SK-N-SH (cell line): ENCODE data around the gene CELF2. TPM values are rescaled to one million over a fixed set of nuclear protein-coding genes. Genes with fewer than 3 reads are reported as not detected.

Experiments used
- CTCF ChIA-PET: fragments of 300-600, 350-600 bp; formaldehyde crosslinking; extraction: SDS; loops from one replicate; lab custom pipeline; 2021; lab: Yijun Ruan, JAX
- POLR2A ChIA-PET: fragments of 350-600 bp; sonication (Branson Sonifier 250); formaldehyde crosslinking; extraction: SDS; loops from one replicate; lab custom pipeline; 2020; ENCODE audit warnings: antibody characterized with exemption, inconsistent platforms; lab: Yijun Ruan, JAX
- DNase-seq: peaks from one replicate; pipeline ENCODE4 v3.0.0; 2012
- H2AFZ ChIP-seq: fragments of 200-600 bp; sonication (generic); 2 replicates; pipeline ENCODE4 v1.8.1; 2016; ENCODE audit warnings: antibody characterized with exemption, mild to moderate bottlenecking, low read depth
- H3F3A ChIP-seq: fragments of 200-600 bp; sonication (generic); replicated peaks from 2 replicates; pipeline ENCODE3; 2016; ENCODE audit warnings: antibody characterized with exemption, mild to moderate bottlenecking; ENCODE audit not compliant: insufficient read depth
- H3K27ac ChIP-seq, 2 experiments: fragments of 200-500 bp in 1 of 2; fragments of 200-600 bp in 1 of 2; sonication (Bioruptor generic) in 1 of 2; sonication (generic), shearing (Covaris generic) in 1 of 2; 2 replicates each; pipeline versions ENCODE4 v1.5.1 to v1.6.1; 2014 to 2016; ENCODE audit warnings: low read depth in 2 of 2, inconsistent platforms in 1 of 2, low read length in 1 of 2, mild to moderate bottlenecking in 1 of 2, mixed read lengths in 1 of 2
- H3K27me3 ChIP-seq: fragments of 200-600 bp; sonication (generic), shearing (Covaris generic); 2 replicates; pipeline ENCODE4 v1.6.1; 2016; ENCODE audit warnings: mixed run types; ENCODE audit not compliant: insufficient read depth
- H3K36me3 ChIP-seq, 2 experiments: fragments of 200-500 bp in 1 of 2; fragments of 200-600 bp in 1 of 2; sonication (Bioruptor generic) in 1 of 2; sonication (generic) in 1 of 2; replicated peaks in 1 of 2; 2 replicates each; pipeline versions ENCODE3 to v1.5.1; 2014 to 2016; ENCODE audit warnings: low read length in 1 of 2, mild to moderate bottlenecking in 1 of 2; ENCODE audit not compliant: insufficient read depth in 2 of 2, control insufficient read depth in 1 of 2
- H3K4me1 ChIP-seq, 2 experiments: fragments of 200-500 bp in 1 of 2; fragments of 200-600 bp in 1 of 2; sonication (Bioruptor generic) in 1 of 2; sonication (generic), shearing (Covaris generic) in 1 of 2; 2 replicates each; pipeline versions ENCODE4 v1.5.1 to v1.6.1; 2014 to 2016; ENCODE audit warnings: low read depth in 1 of 2, low read length in 1 of 2, mixed run types in 1 of 2; ENCODE audit not compliant: insufficient read depth in 2 of 2, control insufficient read depth in 1 of 2
- H3K4me2 ChIP-seq: fragments of 200-600 bp; sonication (generic), shearing (Covaris generic); 2 replicates; pipeline ENCODE4 v1.6.1; 2017; ENCODE audit warnings: mixed run types
- H3K4me3 ChIP-seq, 2 experiments: fragments of 200-500 bp in 1 of 2; fragments of 200-600 bp in 1 of 2; sonication (Bioruptor generic) in 1 of 2; sonication (generic), shearing (Covaris generic) in 1 of 2; 2 replicates each; pipeline versions ENCODE4 v1.5.1 to v1.8.1; 2014 to 2016; ENCODE audit warnings: low read depth in 2 of 2, inconsistent platforms in 1 of 2, low read length in 1 of 2, mild to moderate bottlenecking in 1 of 2, mixed read lengths in 1 of 2, moderate library complexity in 1 of 2
- H3K79me2 ChIP-seq: fragments of 200-600 bp; sonication (generic); 2 replicates; pipeline ENCODE4 v1.8.1; 2017; ENCODE audit warnings: mild to moderate bottlenecking; ENCODE audit not compliant: insufficient read depth
- H3K9ac ChIP-seq: fragments of 200-600 bp; sonication (generic); 2 replicates; pipeline ENCODE4 v1.6.1; 2017; ENCODE audit warnings: mixed run types
- H3K9me2 ChIP-seq: fragments of 200-600 bp; sonication (generic); 2 replicates; pipeline ENCODE4 v1.6.1; 2017; ENCODE audit warnings: mixed run types
- H3K9me3 ChIP-seq: fragments of 200-600 bp; sonication (generic); 2 replicates; pipeline ENCODE4 v1.6.1; 2017; ENCODE audit warnings: mixed run types, mild to moderate bottlenecking, moderate library complexity
- H4K20me1 ChIP-seq: fragments of 200-600 bp; sonication (generic); 2 replicates; pipeline ENCODE4 v1.6.1; 2017; ENCODE audit warnings: mild to moderate bottlenecking, mixed run types; ENCODE audit not compliant: insufficient read depth
- CHD2 ChIP-seq: fragments of 150-350 bp; IDR thresholded peaks from 2 replicates; pipeline ENCODE4 v1.6.1; 2018; ENCODE audit warnings: low read length; ENCODE audit not compliant: partially characterized antibody
- EZH2phosphoT487 ChIP-seq: fragments of 200-600 bp; sonication (generic); IDR thresholded peaks from 2 replicates; pipeline ENCODE4 v1.6.1; 2017; ENCODE audit warnings: low read depth, mixed run types, mild to moderate bottlenecking, antibody characterized with exemption, moderate library complexity, borderline replicate concordance
- FOSL2 ChIP-seq: IDR thresholded peaks from 2 replicates; pipeline ENCODE4 v1.4.0; 2012; ENCODE audit warnings: low read depth, mild to moderate bottlenecking, moderate library complexity, borderline replicate concordance
- FOXM1 ChIP-seq: IDR thresholded peaks from 2 replicates; pipeline ENCODE4 v1.4.0; 2012; ENCODE audit warnings: low read depth, mild to moderate bottlenecking
- GATA2 ChIP-seq: sonication (generic); formaldehyde crosslinking; IDR thresholded peaks from 2 replicates; pipeline ENCODE4 v1.5.0; 2020; ENCODE audit warnings: mild to moderate bottlenecking, missing genetic modification reagents
- MXI1 ChIP-seq: IDR thresholded peaks from 2 replicates; pipeline ENCODE4 v1.6.1; 2012; ENCODE audit warnings: mild to moderate bottlenecking, low read depth, low read length, improper control_type of control experiment
- NFIC ChIP-seq: IDR thresholded peaks from 2 replicates; pipeline ENCODE4 v1.4.0; 2012; ENCODE audit warnings: borderline replicate concordance
- POLR2AphosphoS5 ChIP-seq: IDR thresholded peaks from 2 replicates; pipeline ENCODE4 v1.6.1; 2012; ENCODE audit warnings: low read depth, low read length
- RCOR1 ChIP-seq: fragments of 150-350 bp; IDR thresholded peaks from 2 replicates; pipeline ENCODE4 v1.6.1; 2017; ENCODE audit warnings: antibody characterized with exemption, low read length
- RFX5 ChIP-seq: IDR thresholded peaks from 2 replicates; pipeline ENCODE4 v1.6.1; 2012; ENCODE audit warnings: mild to moderate bottlenecking, improper control_type of control experiment, low read length
- SMC3 ChIP-seq: IDR thresholded peaks from 2 replicates; pipeline ENCODE4 v1.6.1; 2012; ENCODE audit warnings: low read depth, low read length, improper control_type of control experiment
- TEAD4 ChIP-seq: IDR thresholded peaks from 2 replicates; pipeline ENCODE4 v1.4.0; 2012; ENCODE audit warnings: mild to moderate bottlenecking, borderline replicate concordance; ENCODE audit not compliant: insufficient read depth
- WGBS: methylation state at CpG from one replicate; pipeline ENCODE4 v1.1.6; 2017; ENCODE audit warnings: low lambda C conversion rate; 5-methylcytosine and 5-hydroxymethylcytosine counted together
- polyA plus RNA-seq, 3 experiments: library from polyadenylated mRNA; depleted of rRNA; stranded (reverse); fragments of >200 nt; gene quantifications; 2 replicates each; pipeline ENCODE4 v1.2.3, GENCODE V29; 2012
- TF ChIP-seq, protein P1 (sequence below): IDR thresholded peaks from 2 replicates; pipeline ENCODE4 v1.4.0; 2012; ENCODE audit warnings: low read depth, borderline replicate concordance
- TF ChIP-seq, protein P2 (sequence below): IDR thresholded peaks from 2 replicates; pipeline ENCODE4 v1.4.0; 2012; ENCODE audit warnings: low read depth, borderline replicate concordance
- TF ChIP-seq, protein P3 (sequence below): fragments of 150-350 bp; IDR thresholded peaks from 2 replicates; pipeline ENCODE4 v1.6.1; 2017; ENCODE audit warnings: antibody characterized with exemption, low read length, low read depth, borderline replicate concordance
- TF ChIP-seq, protein P4 (sequence below): fragments of 200-600 bp; sonication (generic); IDR thresholded peaks from 2 replicates; pipeline ENCODE4 v1.6.1; 2017; ENCODE audit warnings: antibody characterized with exemption, mild to moderate bottlenecking, moderate library complexity
- TF ChIP-seq, protein P5 (sequence below): IDR thresholded peaks from 2 replicates; pipeline ENCODE4; 2012
- TF ChIP-seq, protein P6 (sequence below): IDR thresholded peaks from 2 replicates; pipeline ENCODE4 v1.4.0; 2012; ENCODE audit warnings: low read depth

The CELF2 gene
- polyA plus RNA-seq, 1 of the 3 experiments (the other 2 are of a cell fraction): 0.03 TPM

DNA sequence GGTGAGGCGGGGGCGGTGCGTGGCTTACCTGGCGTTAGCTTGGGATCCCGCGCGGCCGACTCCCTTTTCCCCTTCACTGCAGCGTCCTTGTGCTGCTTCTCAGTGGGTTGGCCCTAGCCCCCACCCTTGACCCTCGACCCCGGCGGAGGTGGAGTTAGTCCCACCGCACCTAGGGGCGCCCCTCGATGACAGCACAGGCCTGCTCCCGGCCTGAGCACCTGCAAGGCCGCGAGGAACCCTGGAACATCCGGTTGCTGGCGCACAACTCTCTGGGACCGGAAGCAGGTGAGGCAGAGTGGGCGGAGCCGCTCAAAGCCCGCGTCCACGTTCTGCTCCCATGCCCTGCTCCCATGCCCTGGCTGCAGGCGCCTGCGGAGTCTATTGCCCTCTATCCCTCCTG is 326.9 kb downstream of the CELF2 start:
- no peaks in the 10 kb centered on the region for H3K79me2 ChIP-seq
- no peaks in the 10 kb centered on the region for H3K36me3 ChIP-seq
- no peaks in the 10 kb centered on the region for H3K4me1 ChIP-seq
- DNase-seq: no peak
- no peak overlapping the region for H3K4me3 ChIP-seq
- no peak overlapping the region for H3K4me2 ChIP-seq
- H3K9me2 ChIP-seq: no peaks in the 10 kb centered on the region
- 81% methylated on average over 21 of the region's 28 CpGs for WGBS
- H3K27me3 ChIP-seq: no peaks in the 10 kb centered on the region
- TF ChIP-seq, protein P1, sequence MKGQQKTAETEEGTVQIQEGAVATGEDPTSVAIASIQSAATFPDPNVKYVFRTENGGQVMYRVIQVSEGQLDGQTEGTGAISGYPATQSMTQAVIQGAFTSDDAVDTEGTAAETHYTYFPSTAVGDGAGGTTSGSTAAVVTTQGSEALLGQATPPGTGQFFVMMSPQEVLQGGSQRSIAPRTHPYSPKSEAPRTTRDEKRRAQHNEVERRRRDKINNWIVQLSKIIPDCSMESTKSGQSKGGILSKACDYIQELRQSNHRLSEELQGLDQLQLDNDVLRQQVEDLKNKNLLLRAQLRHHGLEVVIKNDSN: no peak
- TF ChIP-seq FOSL2: no peak
- TF ChIP-seq NFIC: no peak
- TF ChIP-seq, protein P2, sequence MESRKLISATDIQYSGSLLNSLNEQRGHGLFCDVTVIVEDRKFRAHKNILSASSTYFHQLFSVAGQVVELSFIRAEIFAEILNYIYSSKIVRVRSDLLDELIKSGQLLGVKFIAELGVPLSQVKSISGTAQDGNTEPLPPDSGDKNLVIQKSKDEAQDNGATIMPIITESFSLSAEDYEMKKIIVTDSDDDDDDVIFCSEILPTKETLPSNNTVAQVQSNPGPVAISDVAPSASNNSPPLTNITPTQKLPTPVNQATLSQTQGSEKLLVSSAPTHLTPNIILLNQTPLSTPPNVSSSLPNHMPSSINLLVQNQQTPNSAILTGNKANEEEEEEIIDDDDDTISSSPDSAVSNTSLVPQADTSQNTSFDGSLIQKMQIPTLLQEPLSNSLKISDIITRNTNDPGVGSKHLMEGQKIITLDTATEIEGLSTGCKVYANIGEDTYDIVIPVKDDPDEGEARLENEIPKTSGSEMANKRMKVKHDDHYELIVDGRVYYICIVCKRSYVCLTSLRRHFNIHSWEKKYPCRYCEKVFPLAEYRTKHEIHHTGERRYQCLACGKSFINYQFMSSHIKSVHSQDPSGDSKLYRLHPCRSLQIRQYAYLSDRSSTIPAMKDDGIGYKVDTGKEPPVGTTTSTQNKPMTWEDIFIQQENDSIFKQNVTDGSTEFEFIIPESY: no peak
- TF ChIP-seq, protein P3, sequence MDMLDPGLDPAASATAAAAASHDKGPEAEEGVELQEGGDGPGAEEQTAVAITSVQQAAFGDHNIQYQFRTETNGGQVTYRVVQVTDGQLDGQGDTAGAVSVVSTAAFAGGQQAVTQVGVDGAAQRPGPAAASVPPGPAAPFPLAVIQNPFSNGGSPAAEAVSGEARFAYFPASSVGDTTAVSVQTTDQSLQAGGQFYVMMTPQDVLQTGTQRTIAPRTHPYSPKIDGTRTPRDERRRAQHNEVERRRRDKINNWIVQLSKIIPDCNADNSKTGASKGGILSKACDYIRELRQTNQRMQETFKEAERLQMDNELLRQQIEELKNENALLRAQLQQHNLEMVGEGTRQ: no peak
- TF ChIP-seq, protein P4, sequence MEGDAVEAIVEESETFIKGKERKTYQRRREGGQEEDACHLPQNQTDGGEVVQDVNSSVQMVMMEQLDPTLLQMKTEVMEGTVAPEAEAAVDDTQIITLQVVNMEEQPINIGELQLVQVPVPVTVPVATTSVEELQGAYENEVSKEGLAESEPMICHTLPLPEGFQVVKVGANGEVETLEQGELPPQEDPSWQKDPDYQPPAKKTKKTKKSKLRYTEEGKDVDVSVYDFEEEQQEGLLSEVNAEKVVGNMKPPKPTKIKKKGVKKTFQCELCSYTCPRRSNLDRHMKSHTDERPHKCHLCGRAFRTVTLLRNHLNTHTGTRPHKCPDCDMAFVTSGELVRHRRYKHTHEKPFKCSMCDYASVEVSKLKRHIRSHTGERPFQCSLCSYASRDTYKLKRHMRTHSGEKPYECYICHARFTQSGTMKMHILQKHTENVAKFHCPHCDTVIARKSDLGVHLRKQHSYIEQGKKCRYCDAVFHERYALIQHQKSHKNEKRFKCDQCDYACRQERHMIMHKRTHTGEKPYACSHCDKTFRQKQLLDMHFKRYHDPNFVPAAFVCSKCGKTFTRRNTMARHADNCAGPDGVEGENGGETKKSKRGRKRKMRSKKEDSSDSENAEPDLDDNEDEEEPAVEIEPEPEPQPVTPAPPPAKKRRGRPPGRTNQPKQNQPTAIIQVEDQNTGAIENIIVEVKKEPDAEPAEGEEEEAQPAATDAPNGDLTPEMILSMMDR: no peak
- TF ChIP-seq, protein P5, sequence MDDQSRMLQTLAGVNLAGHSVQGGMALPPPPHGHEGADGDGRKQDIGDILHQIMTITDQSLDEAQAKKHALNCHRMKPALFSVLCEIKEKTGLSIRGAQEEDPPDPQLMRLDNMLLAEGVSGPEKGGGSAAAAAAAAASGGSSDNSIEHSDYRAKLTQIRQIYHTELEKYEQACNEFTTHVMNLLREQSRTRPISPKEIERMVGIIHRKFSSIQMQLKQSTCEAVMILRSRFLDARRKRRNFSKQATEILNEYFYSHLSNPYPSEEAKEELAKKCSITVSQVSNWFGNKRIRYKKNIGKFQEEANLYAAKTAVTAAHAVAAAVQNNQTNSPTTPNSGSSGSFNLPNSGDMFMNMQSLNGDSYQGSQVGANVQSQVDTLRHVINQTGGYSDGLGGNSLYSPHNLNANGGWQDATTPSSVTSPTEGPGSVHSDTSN: no peak
- TF ChIP-seq FOXM1: no peak
- TF ChIP-seq RFX5: no peak
- TF ChIP-seq EZH2phosphoT487: no peak
- TF ChIP-seq CHD2: no peak
- no peak for TF ChIP-seq RCOR1
- no peak for TF ChIP-seq GATA2 (CRISPR knock-in tag)
- TF ChIP-seq, protein P6, sequence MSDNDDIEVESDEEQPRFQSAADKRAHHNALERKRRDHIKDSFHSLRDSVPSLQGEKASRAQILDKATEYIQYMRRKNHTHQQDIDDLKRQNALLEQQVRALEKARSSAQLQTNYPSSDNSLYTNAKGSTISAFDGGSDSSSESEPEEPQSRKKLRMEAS: no peak
- no peak for TF ChIP-seq TEAD4
- TF ChIP-seq SMC3: no peak
- TF ChIP-seq POLR2AphosphoS5: no peak
- no peak for TF ChIP-seq MXI1
- no peaks in the 10 kb centered on the region for H4K20me1 ChIP-seq
- CTCF ChIA-PET: no interaction called here
- H3K9me3 ChIP-seq: no peaks in the 10 kb centered on the region
- no peak overlapping the region for H3K9ac ChIP-seq
- no peak overlapping the region for H2AFZ ChIP-seq
- POLR2A ChIA-PET: no interaction called here
- no peak overlapping the region for H3K27ac ChIP-seq
- H3F3A ChIP-seq: no peaks in the 10 kb centered on the region
